HCT116 (cell line): ENCODE measurements around the gene CLEC4C.

Source experiments
- CEBPB ChIP-seq: IDR thresholded peaks from 2 replicates; pipeline ENCODE4 v1.6.1; 2012; ENCODE audit warnings: low read depth
- CTCF ChIP-seq, 3 experiments: fragments of 200-600 bp in 1 of 3; sonication (generic) in 1 of 3; IDR thresholded peaks in 2 of 3; conservative IDR thresholded peaks in 1 of 3; 2 replicates each; pipeline ENCODE4 v1.5.1; 2012 to 2017; ENCODE audit warnings: low read depth in 2 of 3, low read length in 2 of 3, antibody characterized with exemption in 1 of 3, borderline replicate concordance in 1 of 3, control low read depth in 1 of 3, mild to moderate bottlenecking in 1 of 3, mixed read lengths in 1 of 3, mixed run types in 1 of 3, moderate library complexity in 1 of 3; ENCODE audit not compliant: insufficient read depth in 1 of 3
- EZH2 ChIP-seq: fragments of 200-600 bp; sonication (generic); IDR thresholded peaks from 2 replicates; pipeline ENCODE4 v1.6.1; 2017; ENCODE audit warnings: antibody characterized with exemption, mixed run types
- FOSL1 ChIP-seq: IDR thresholded peaks from 2 replicates; pipeline ENCODE4 v1.6.1; 2012; ENCODE audit warnings: low read depth
- POLR2A ChIP-seq: IDR thresholded peaks from 2 replicates; pipeline ENCODE4 v1.7.0; 2011; ENCODE audit warnings: borderline replicate concordance; ENCODE audit not compliant: insufficient read depth, insufficient read length; ENCODE audit errors: extremely low read depth
- POLR2AphosphoS5 ChIP-seq: IDR thresholded peaks from 2 replicates; pipeline ENCODE4 v1.6.1; 2011; ENCODE audit warnings: mild to moderate bottlenecking, low read depth, low read length, moderate library complexity
- RAD21 ChIP-seq: IDR thresholded peaks from 2 replicates; pipeline ENCODE4 v1.6.1; 2012; ENCODE audit warnings: low read depth, mild to moderate bottlenecking

- TF ChIP-seq CTCF (IDR thresholded peaks at IDR 0.05 in 2 of 3, conservative IDR thresholded peaks at IDR 0.05 in 1 of 3; ENCODE audit: borderline replicate concordance in 1 of 3, insufficient read depth in 1 of 3, low read depth in 2 of 3, low read length in 2 of 3) (no peak), RAD21 (no peak), CEBPB (no peak), EZH2 (no peak), POLR2AphosphoS5 (no peak), POLR2A (no peak), FOSL1 (no peak)
Observed at GRCh38 chr12:7781274-7781673, 34.1 kb upstream of the CLEC4C start.
